Head of caudate nucleus (tissue), 42 donors: ENCODE results near the gene TMPRSS15.
A peak's percentile ranks its signal among the peaks of the same experiment; 100 is the strongest.

ENCODE experiments used
- DNase-seq, 42 donors: peaks; one replicate each; pipeline versions ENCODE4 v3.0.0 to v3.0.0-alpha.2; 2020 to 2021; ENCODE audit warnings: mixed read lengths in 7 of 42
- intact Hi-C: fragments of 100-400 bp; cut with DNase I; formaldehyde crosslinking; loops from one replicate; pipeline ENCODE4 v1.15.0; 2022

The TMPRSS15 gene

GRCh38 chr21:18252256-18252655 is 151.3 kb downstream of the TMPRSS15 start:
- DNase-seq: no peak
- intact Hi-C loops: no loop called here

- intact Hi-C loops: no loop called here
- no peak for DNase-seq
These were observed 152.5 kb downstream of the TMPRSS15 start for GRCh38 chr21:18251065-18251464.

DNA sequence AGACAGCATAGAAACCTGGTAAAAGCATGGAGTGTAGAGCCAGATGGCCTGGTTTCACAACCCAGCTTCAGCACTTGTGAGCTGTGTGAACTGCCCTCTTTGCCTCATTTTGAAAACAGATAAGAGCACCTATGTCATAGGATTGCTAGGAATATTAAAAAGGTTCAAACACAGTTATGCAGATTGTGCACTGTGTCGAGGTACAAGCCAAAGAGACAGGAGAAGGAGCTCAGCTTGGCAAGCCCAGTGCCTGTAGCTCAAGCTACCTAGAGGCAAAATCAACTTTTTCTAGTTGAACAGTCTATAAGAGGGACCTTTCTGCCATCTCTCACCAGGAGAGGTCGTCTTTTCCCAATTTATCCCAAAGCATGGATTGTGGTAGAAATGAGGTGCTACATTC is 153.9 kb downstream of the TMPRSS15 start:
- DNase-seq: no peak

DNA sequence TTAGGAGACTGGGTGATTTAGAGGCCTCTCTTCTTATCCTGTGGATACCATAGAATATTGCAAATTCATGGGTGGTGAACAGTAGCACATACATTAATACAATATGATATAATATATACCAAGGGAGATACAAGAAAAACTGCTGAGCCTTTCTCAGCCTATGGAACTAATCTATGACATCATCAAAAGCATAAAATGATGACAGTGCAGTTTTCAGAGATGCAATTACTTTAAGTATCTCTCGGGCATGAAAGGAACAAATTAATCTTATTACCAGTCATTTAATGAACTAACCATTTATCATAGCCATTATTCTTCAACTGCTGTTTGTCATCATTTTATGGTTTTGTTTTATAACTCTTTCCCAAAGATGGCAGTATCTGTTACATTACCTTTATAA is 155.4 kb downstream of the TMPRSS15 start:
- intact Hi-C loops: no loop called here
- no peak for DNase-seq

More for the DNA sequence above, 153.9 kb downstream of the TMPRSS15 start:
- intact Hi-C loops: no loop called here

GRCh38 chr21:18245464-18245967 is 158.1 kb downstream of the TMPRSS15 start:
- intact Hi-C loops: no loop called here
- DNase-seq: peak in 3 of 42 donors; percentile 9 to 43 (median 27)

- intact Hi-C loops: no loop called here
- DNase-seq: peak in 7 of 42 donors; percentile 4 to 44 (median 18)
These were observed 158.7 kb downstream of the TMPRSS15 start, which contains the start of gene CHODL for GRCh38 chr21:18244671-18245463. CHODL (plus strand) TSS chr21:18244833; CDS start chr21:18245224, 391 bp downstream.

- intact Hi-C loops: no loop called here
- no peak for DNase-seq
These were observed 168.0 kb downstream of the TMPRSS15 start for GRCh38 chr21:18235545-18235944.

GRCh38 chr21:18228060-18228739 is 175.4 kb downstream of the TMPRSS15 start:
- DNase-seq: no peak
- intact Hi-C loops: no loop called here

DNA sequence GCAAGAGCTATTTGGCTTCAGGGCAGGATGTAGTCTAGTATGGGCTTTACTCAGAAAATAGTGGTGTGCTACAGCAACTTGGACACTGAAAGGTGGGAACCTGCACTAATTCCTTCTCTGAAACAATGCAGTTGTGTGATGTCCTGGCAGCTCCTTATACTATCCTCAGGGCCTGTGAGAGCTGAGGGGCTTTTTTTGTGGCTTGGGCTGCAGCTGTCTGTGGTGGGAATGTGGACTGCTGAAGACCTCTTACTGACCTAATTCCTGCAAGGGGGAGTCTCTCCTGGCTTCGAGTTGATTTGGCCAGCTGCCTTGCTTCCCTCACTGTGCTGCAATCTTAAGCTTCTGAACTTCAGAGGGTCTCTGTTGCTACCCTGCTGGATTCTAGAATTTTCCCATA is 181.2 kb downstream of the TMPRSS15 start:
- no peak for DNase-seq
- intact Hi-C loops: no loop called here

- intact Hi-C loops: no loop called here
- no peak for DNase-seq
These were observed 183.1 kb downstream of the TMPRSS15 start for GRCh38 chr21:18220498-18220897.
